GM21360 (cell line): ENCODE data around the gene MORC3.
A peak's percentile ranks its signal among the peaks of the same experiment; 100 is the strongest.
"Not testable (repeated sequence)": the region's sequence is repeated elsewhere in the genome, so short reads cannot be mapped to it uniquely, and the experiment has no call there.

Experiments used
- ATAC-seq: cut with Tn5 transposase; IDR thresholded peaks from one replicate; pipeline ENCODE4 v1.9.1; 2021; ENCODE audit warnings: mild to moderate bottlenecking, moderate library complexity; ENCODE audit not compliant: unreplicated experiment

Gene MORC3

DNA sequence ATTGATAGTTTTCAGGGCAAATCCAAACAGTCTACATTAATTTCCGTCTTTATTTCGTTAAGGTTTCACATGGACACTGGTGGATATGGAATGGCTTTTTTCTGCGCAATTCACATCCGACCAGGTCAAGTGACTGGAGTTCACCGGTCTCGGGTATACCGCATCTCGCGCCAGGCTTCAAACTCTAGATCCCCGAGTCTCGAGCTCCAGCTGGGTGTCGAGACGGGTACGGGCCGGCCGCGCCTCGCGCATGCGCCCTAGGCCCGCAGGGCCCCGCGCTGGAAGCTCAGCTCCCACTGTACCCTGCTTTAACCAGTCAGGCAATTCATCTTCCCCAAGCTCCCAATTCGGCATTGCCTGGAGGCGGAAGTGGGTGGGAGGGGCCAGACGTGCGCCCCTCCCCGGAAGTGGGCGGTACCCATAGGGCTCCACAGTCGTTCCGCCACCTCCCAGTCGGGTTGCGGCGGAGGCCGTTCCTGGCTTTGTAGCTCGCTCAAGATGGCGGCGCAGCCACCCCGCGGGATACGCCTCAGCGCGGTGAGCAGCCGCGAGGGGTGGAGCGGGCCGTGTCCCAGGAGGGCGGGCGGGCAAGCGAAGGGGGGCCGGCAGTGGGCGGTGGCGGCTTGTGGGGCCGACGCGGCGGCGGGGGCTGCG is at the start of gene MORC3:
Gene MORC3, plus strand, starts transcription at position 431 of the 654 bp plus-strand sequence. Its CDS starts 68 bp downstream, at position 499.
- ATAC-seq: peak; percentile 88

DNA sequence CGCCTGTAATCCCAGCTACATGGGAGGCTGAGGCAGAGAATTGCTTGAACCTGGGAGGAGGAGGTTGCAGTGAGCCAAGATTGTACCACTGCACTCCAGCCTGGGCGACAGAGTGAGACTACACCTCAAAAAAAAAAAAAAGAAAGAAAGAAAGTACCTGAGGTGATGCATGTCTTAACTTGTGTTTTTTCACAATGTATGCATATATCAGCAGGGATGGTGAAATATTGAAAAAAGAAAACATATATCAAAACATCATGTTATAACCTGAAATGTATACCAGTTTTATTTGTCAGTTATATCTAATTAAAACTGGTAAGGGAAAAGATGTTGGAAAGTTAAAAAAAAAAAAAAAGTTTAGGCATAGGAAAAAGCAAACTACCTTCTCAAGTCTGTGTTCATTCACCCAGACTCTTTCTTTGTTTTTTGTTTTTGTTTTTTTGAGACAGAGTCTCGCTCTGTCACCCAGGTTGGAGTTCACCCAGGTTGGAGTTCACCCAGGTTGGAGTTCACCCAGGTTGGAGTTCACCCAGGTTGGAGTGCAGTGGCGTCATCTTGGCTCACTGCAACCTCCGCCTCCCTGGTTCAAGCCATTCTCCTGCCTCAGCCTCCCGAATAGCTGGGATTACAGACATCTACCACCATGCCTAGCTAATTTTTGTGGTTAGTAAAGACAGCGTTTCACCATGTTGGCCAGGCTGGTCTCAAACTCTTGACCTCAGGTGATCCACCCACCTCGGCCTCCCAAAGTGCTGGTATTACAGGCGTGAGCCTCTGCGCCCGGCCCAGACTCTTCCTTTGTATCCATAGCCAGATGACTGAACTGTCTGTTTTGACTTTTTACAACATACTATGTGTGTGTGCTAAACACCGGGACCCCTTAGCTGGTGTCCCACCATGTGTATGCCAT is 49.0 kb upstream of the MORC3 start:
- ATAC-seq: not testable (repeated sequence)

DNA sequence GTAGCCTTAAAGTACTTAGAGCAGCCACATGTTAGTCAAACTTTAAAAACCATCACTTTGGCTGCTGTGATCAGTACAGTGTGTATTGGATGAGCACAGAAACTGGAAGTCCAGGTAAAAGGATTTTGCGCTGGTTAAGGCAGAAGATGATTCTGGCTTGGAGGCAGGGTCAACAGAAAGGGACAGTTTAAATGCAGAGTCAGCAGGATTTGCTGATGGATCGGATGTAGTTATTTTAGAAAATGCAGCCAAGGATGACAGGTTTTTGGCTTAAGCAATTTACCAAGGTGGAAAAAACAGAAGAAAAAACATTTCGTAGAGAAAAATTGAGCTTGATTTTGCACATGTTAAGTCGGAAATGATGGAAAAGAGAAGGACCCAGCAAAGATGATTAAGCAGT is 45.9 kb upstream of the MORC3 start:
- ATAC-seq: no peak

DNA sequence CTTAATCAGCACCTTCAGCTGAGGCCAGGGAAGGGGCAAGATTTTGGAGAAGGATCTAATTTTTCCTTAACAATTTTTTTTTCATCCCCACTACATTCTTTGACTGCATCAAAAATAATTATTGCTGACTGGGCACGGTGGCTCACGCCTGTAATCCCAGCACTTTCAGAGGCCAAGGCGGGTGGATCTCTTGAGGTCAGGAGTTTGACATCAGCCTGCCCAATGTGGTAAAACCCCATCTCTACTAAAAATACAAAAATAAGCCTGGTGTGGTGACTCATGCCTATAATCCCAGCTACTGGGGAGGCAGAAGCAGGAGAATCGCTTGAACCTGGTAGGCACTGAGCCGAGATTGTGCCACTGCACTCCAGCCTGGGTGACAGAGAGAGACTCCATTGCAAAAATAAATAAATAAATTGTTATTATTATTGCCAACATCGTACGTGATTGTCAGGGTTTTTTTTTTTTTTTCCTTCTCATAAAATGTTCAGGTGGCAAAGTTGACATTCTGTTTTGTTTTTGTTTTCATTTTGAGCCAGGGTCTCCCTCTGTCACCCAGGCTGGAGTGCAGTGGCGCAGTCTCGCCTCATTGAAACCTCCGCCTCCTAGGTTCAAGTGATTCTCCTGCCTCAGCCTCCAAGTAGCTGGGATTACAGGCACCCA is 37.3 kb upstream of the MORC3 start:
- no peak for ATAC-seq

- not testable (repeated sequence) for ATAC-seq
These were observed 36.8 kb upstream of the MORC3 start for GRCh38 chr21:36283231-36283622.

GRCh38 chr21:36288651-36289243 is 31.2 kb upstream of the MORC3 start:
- no peak for ATAC-seq

DNA sequence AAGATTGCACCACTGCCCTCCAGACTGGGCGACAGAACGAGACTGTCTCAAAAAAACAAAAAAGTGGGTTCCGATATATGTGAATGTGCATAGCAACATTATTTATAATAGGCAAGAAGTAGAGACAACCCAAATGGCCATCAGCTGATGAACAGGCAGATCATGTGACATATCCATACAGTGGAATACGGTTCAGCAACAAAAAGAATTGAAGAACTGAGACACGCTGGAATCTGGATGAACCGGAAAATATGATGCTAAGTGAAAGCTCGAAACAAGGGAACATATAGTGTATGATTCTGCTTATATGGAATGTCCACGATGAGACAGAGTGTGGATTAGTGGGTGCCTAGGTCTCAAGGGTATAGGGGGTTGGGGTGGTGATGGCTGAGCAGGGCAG is 28.5 kb upstream of the MORC3 start:
- no peak for ATAC-seq

DNA sequence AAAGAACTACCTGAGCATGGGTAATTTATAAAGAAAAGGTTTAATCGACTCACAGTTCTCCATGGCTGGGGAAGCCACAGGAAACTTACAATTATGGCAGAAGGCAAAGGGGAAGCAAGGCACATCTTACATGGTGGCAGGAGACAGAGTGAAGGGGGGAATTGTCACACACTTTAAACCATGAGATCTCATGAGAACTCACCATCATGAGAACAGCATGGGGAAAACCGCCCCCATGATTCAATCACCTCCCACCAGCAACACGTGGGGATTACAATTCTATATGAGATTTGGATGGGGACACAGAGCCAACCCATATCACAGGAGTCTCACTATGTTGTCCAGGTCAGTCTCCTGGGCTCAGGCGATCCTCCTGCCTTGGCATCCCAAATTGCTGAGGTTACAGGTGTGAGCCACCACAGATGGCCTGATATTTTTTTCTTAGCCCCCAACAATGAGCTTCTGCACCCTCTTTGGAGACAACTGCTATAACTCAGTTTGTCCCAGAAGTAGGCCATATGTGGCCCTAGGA is 22.5 kb upstream of the MORC3 start:
- no peak for ATAC-seq

DNA sequence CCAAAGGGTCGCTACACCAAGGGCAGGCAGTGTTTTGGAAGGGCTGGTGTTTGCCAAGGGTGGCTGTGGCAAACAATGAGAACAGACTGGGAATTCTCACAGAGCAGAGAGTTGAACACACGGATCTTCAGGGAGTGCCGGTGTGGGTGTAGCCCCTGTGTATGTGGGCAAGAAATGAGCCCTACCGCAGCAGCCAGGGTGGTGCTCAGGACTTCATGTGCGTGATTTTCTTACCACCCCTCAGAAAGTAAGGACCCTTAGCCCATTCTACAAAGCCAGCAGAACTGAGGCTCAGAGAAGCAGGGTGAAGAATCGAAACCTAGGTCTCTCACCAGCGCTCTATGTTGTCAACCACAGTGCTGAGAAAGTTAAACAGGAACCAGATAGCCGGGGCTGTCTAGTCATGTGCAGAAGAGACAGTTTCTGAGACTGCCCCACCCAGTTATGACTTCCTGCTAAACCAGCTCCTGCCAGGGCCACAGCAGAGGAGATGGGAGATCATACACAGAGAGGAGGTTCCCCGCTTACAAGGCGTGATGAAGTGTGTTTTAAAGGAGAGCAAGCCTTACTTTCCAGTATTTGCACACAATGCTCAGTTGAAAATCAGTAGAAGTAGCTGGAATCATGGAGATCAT is 21.9 kb upstream of the MORC3 start:
- peak; percentile 92 for ATAC-seq

- no peak for ATAC-seq
These were observed 13.0 kb upstream of the MORC3 start for GRCh38 chr21:36306872-36307534.

- ATAC-seq: peak; percentile 79
These were observed 10.0 kb upstream of the MORC3 start for GRCh38 chr21:36310016-36310415.

- not testable (repeated sequence) for ATAC-seq
These were observed 6.6 kb upstream of the MORC3 start for GRCh38 chr21:36313446-36313845.

DNA sequence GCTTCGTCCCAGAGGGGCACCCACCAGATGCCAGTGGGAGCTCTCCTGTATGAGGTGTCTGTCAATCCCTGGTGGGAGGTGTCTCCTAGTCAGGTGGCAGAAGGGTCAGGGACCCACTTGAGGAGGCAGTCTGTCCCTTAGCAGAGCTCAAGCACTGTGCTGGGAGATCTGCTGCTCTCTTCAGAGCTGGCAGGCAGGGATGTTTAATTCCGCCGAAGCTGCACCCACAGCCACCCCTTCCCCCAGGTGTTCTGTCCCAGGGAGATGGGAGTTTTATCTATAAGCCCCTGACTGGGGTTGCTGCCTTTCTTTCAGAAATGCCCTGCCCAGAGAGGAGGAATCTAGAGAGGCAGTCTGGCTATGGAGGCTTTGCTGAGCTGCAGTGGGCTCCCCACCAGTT is 4.0 kb upstream of the MORC3 start:
- not testable (repeated sequence) for ATAC-seq

GRCh38 chr21:36316872-36317484 is 3.0 kb upstream of the MORC3 start:
- no peak for ATAC-seq

DNA sequence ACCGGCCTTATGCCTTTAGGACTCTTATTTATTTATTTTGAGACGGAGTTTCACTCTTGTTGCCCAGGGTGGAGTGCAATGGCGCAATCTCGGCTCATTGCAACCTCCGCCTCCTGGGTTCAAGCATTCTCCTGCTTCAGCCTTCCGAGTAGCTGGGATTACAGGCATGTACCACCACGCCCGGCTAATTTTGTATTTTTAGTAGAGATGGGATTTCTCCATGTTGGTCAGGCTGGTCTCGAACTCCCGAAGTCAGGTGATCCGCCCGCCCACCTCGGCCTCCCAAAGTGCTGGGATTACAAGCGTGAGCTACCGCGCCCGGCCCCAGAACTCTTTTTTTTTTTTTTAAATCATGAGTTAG is 611 bp upstream of the MORC3 start:
- ATAC-seq: not testable (repeated sequence)

- peak; percentile 36 for ATAC-seq
These were observed 676 bp downstream of the MORC3 start for GRCh38 chr21:36320421-36321324.

DNA sequence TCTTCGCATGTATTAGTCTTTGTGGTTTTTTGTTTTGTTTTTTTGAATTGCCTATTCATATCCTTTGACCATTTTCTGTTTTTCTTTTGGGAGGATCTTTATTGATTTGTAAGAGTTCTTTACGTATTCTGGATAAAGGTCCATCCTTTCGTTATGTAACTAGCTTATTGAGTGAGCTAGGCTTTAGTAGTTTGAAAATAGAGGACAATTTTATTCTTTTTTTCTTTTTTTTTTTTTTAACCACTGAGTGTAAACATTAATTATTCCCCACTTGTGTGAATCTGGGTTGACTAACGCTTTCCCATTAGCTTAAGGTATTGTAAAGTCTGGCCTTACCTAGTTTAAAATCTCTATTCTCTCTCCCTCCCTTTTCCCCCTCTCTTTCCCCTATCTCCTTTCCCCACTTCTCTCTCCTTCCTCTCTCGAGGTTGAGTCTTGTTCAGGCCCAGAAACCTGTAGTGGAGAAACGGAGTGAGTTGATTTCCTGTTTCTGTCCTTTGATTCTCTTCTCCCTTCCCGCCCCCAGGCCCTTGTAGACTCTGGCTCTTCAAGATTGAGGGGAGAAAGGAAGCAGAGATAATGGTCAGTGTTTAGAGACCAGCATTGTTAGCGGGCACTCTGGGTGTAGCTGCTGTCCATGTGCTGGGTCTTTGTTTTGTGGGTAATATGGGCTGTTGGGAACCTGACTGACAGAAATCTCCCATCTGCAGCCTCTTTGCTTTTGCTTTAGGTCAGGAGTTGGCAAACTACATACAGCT is 1.5 kb downstream of the MORC3 start:
- no peak for ATAC-seq

DNA sequence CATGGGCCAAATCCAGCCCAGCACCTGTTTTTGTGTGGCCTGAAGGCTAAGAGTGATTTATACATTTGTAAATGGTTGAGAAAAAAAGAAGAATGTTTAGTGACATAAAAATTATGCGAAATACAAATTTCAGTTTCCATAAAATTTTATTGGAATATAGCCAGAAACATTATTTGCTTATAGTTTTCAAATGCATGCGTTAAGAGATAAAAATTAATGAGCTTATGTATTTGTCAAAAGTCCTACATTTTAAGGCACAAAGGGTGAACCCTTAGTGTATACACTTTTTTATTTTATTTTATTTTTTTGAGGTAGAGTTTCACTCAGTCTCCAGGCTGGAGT is 2.1 kb downstream of the MORC3 start:
- ATAC-seq: no peak
